WTC11 (cell line): ENCODE measurements around the gene MAMDC2.

Experiments
- SP1 ChIP-seq: sonication (generic); formaldehyde crosslinking; conservative IDR thresholded peaks from 2 replicates; pipeline ENCODE4 v1.8.1; 2022; ENCODE audit warnings: missing genetic modification reagents
- TF ChIP-seq, protein P1 (sequence below): sonication (generic); formaldehyde crosslinking; IDR thresholded peaks from 2 replicates; pipeline ENCODE4 v1.8.1; 2023; ENCODE audit warnings: mild to moderate bottlenecking, moderate library complexity, missing genetic modification reagents
- TF ChIP-seq, protein P2 (sequence below): fragments of 200-600 bp; IDR thresholded peaks from 2 replicates; pipeline ENCODE4 v1.8.0; 2022; ENCODE audit warnings: antibody characterized with exemption
- TF ChIP-seq, protein P3 (sequence below): sonication (generic); formaldehyde crosslinking; IDR thresholded peaks from 2 replicates; pipeline ENCODE4 v1.8.0; 2022; ENCODE audit warnings: mild to moderate bottlenecking, missing genetic modification reagents

DNA sequence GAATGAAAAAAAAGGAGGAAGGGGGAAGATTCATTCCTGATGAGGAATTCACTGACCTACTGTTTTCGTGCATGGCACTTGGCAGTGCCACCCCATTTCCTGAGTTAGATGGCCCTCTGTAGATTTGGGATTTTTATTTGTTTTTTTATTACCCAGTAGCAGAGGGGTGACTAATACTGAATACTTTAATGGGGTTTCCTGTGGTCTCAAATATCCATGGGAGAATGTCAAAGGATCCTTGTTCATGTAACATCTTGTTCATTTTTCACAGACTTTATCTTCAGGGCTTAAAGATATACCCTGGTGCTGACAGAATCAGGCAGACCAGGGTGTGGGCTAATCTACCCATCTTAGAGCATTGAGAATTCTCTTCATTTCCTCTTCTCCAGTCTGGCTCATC lies 93.0 kb downstream of the MAMDC2 start:
- TF ChIP-seq, protein P1, sequence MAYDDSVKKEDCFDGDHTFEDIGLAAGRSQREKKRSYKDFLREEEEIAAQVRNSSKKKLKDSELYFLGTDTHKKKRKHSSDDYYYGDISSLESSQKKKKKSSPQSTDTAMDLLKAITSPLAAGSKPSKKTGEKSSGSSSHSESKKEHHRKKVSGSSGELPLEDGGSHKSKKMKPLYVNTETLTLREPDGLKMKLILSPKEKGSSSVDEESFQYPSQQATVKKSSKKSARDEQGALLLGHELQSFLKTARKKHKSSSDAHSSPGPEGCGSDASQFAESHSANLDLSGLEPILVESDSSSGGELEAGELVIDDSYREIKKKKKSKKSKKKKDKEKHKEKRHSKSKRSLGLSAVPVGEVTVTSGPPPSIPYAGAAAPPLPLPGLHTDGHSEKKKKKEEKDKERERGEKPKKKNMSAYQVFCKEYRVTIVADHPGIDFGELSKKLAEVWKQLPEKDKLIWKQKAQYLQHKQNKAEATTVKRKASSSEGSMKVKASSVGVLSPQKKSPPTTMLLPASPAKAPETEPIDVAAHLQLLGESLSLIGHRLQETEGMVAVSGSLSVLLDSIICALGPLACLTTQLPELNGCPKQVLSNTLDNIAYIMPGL: no peak
- TF ChIP-seq, protein P2, sequence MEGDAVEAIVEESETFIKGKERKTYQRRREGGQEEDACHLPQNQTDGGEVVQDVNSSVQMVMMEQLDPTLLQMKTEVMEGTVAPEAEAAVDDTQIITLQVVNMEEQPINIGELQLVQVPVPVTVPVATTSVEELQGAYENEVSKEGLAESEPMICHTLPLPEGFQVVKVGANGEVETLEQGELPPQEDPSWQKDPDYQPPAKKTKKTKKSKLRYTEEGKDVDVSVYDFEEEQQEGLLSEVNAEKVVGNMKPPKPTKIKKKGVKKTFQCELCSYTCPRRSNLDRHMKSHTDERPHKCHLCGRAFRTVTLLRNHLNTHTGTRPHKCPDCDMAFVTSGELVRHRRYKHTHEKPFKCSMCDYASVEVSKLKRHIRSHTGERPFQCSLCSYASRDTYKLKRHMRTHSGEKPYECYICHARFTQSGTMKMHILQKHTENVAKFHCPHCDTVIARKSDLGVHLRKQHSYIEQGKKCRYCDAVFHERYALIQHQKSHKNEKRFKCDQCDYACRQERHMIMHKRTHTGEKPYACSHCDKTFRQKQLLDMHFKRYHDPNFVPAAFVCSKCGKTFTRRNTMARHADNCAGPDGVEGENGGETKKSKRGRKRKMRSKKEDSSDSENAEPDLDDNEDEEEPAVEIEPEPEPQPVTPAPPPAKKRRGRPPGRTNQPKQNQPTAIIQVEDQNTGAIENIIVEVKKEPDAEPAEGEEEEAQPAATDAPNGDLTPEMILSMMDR: no peak
- TF ChIP-seq, protein P3, sequence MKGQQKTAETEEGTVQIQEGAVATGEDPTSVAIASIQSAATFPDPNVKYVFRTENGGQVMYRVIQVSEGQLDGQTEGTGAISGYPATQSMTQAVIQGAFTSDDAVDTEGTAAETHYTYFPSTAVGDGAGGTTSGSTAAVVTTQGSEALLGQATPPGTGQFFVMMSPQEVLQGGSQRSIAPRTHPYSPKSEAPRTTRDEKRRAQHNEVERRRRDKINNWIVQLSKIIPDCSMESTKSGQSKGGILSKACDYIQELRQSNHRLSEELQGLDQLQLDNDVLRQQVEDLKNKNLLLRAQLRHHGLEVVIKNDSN (CRISPR knock-in tag): no peak
- no peak for TF ChIP-seq SP1 (CRISPR knock-in tag)
